OCI-LY1 (cell line): ENCODE results near the gene EXOSC7.
"Not testable (repeated sequence)": the region's sequence is repeated elsewhere in the genome, so short reads cannot be mapped to it uniquely, and the experiment has no call there.

Source experiments
- EZH2 ChIP-seq: fragments of 200-600 bp; sonication (generic), shearing (Covaris generic); IDR thresholded peaks from 2 replicates; pipeline ENCODE4 v1.8.0; 2017; ENCODE audit warnings: borderline replicate concordance, mixed run types, mild to moderate bottlenecking, antibody characterized with exemption, low read length, moderate library complexity, mixed read lengths
- TF ChIP-seq, protein P1 (sequence below): fragments of 200-600 bp; sonication (generic), shearing (Covaris generic); IDR thresholded peaks from 2 replicates; pipeline ENCODE4 v1.5.1; 2017; ENCODE audit warnings: mild to moderate bottlenecking, antibody characterized with exemption, low read length, moderate library complexity, mixed read lengths

DNA sequence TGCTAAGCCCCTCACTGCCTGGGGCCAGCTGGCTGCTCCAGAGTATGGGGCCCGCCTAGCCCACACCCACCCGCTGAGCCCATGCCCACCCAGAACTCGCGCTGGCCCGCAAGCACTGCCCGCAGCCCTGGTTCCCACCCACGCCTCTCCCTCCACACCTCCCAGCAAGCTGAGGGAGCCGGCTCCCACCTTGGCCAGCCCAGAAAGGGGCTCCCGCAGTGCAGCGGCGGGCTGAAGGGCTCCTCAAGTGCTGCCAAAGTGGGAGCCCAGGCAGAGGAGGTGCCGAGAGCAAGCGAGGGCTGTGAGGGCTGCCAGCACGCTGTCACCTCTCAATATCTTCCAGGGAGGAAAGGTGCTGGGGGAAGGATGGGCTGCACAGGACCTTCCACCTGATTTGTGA is 10.3 kb downstream of the EXOSC7 start:
- TF ChIP-seq, protein P1, sequence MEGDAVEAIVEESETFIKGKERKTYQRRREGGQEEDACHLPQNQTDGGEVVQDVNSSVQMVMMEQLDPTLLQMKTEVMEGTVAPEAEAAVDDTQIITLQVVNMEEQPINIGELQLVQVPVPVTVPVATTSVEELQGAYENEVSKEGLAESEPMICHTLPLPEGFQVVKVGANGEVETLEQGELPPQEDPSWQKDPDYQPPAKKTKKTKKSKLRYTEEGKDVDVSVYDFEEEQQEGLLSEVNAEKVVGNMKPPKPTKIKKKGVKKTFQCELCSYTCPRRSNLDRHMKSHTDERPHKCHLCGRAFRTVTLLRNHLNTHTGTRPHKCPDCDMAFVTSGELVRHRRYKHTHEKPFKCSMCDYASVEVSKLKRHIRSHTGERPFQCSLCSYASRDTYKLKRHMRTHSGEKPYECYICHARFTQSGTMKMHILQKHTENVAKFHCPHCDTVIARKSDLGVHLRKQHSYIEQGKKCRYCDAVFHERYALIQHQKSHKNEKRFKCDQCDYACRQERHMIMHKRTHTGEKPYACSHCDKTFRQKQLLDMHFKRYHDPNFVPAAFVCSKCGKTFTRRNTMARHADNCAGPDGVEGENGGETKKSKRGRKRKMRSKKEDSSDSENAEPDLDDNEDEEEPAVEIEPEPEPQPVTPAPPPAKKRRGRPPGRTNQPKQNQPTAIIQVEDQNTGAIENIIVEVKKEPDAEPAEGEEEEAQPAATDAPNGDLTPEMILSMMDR, result not testable (repeated sequence)
- not testable (repeated sequence) for TF ChIP-seq EZH2
